Activated naive CD4-positive, alpha-beta T cell treated with anti-CD3 and anti-CD28 coated beads for 36 hours (primary cell): ENCODE data around the gene NBPF11. TPM values are rescaled to one million over a fixed set of nuclear protein-coding genes. Genes with fewer than 3 reads are reported as not detected.
"Not testable (repeated sequence)": the region's sequence is repeated elsewhere in the genome, so short reads cannot be mapped to it uniquely, and the experiment has no call there.

Experiments used
- CTCF ChIA-PET: fragments of 350-600 bp; sonication (Branson Sonifier 250); formaldehyde crosslinking; loops from one replicate; lab custom pipeline; 2021; ENCODE audit warnings: antibody characterized with exemption; lab: Charles Lee
- DNase-seq: peaks from one replicate; pipeline ENCODE4 v3.0.0-alpha.2; 2020
- H3K27ac Mint-ChIP-seq: one replicate; pipeline ENCODE4 v1.8.0; 2021; ENCODE audit warnings: mild to moderate bottlenecking, mixed read lengths
- H3K27me3 Mint-ChIP-seq: one replicate; pipeline ENCODE4 v1.8.0; 2021; ENCODE audit warnings: low read depth, mixed read lengths
- H3K36me3 Mint-ChIP-seq: one replicate; pipeline ENCODE4 v1.8.0; 2021; ENCODE audit warnings: low read depth, mixed read lengths
- H3K4me1 Mint-ChIP-seq: one replicate; pipeline ENCODE4 v1.8.0; 2021; ENCODE audit warnings: low read depth, mixed read lengths
- H3K4me3 Mint-ChIP-seq: one replicate; pipeline ENCODE4 v1.8.0; 2021; ENCODE audit warnings: mild to moderate bottlenecking, moderate library complexity, mixed read lengths
- H3K9me3 Mint-ChIP-seq: one replicate; pipeline ENCODE4 v1.8.0; 2021; ENCODE audit warnings: mixed read lengths
- intact Hi-C: fragments of 100-400 bp; cut with micrococcal nuclease; formaldehyde crosslinking; loops from one replicate; pipeline ENCODE4 v1.15.1; 2023
- total RNA-seq, 2 experiments: library from RNA; stranded (reverse); gene quantifications; one replicate each; pipeline ENCODE4 v1.2.3, GENCODE V29; 2021

NBPF11 gene
- total RNA-seq, 2 experiments from 2014 or later = 6.7 to 7.3 TPM

DNA sequence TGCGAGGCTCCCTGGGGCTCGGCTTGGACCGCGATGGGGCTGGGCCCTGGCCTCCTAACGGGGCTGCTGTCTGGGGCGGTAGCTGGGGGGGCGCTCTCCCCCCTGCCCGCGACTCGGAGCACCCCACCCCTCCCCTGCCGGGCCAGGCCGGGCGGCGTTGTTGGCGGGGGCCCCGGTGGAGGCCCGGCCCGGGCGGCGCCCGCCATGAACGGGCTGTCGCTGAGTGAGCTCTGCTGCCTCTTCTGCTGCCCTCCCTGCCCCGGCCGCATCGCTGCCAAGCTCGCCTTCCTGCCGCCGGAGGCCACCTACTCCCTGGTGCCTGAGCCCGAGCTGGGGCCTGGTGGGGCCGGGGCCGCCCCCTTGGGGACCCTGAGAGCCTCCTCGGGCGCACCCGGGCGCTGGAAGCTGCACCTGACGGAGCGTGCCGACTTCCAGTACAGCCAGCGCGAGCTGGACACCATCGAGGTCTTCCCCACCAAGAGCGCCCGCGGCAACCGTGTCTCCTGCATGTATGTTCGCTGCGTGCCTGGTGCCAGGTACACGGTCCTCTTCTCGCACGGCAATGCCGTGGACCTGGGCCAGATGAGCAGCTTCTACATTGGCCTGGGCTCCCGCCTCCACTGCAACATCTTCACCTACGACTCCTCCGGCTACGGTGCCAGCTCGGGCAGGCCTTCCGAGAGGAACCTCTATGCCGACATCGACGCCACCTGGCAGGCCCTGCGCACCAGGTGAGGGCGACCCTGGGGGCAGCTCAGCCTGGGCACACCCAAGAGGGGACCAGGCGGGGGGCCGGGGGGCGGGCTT lies 5.7 kb downstream of the NBPF11 start:
- H3K9me3 Mint-ChIP-seq, DNase-seq, intact Hi-C loops, H3K36me3 Mint-ChIP-seq, H3K4me3 Mint-ChIP-seq, CTCF ChIA-PET, H3K4me1 Mint-ChIP-seq, H3K27ac Mint-ChIP-seq, H3K27me3 Mint-ChIP-seq: not testable (repeated sequence)

DNA sequence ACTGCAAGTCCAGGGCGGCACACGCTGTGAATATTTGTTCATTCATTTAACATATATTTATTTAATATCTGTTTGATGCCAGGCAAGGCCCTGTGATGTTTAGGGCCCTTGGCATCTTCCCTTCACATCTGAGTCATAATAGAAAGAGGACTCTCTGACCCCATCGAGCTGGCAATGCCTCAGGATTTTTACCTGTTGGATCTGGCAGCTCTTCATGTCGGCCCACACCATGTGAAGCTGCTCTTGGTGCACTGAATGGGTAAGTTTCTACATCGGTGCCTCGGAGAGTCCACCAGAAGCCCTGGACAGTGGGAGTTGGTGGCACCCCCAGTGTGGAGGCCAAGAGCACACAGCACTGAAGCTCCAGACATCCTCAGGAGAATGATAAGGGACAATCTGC lies 8.9 kb downstream of the NBPF11 start:
- H3K27ac Mint-ChIP-seq, H3K4me1 Mint-ChIP-seq, CTCF ChIA-PET, H3K4me3 Mint-ChIP-seq, H3K36me3 Mint-ChIP-seq, H3K27me3 Mint-ChIP-seq, intact Hi-C loops, DNase-seq, H3K9me3 Mint-ChIP-seq: not testable (repeated sequence)

DNA sequence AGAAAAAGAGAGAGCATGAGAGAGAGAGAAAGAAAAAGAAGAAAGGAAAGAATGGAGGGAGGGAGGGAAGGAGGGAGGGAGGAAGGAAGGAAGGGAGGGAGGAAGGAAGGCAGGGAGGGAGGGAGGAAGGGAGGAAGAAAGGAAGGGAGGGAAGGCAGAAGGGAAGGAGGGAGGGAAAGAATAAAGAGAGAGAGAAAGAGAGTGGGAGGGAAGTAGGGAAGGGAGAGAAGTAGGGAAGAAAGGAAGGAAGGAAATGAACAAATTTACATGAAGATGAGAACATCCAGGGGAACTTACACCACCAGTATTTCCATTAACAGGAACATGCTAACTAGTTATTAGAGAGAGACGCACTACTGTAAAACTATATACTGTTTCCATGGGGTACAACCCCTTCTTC lies 10.1 kb downstream of the NBPF11 start:
- H3K27me3 Mint-ChIP-seq, H3K4me1 Mint-ChIP-seq, DNase-seq, intact Hi-C loops, H3K27ac Mint-ChIP-seq, H3K36me3 Mint-ChIP-seq, H3K4me3 Mint-ChIP-seq, CTCF ChIA-PET, H3K9me3 Mint-ChIP-seq: not testable (repeated sequence)

DNA sequence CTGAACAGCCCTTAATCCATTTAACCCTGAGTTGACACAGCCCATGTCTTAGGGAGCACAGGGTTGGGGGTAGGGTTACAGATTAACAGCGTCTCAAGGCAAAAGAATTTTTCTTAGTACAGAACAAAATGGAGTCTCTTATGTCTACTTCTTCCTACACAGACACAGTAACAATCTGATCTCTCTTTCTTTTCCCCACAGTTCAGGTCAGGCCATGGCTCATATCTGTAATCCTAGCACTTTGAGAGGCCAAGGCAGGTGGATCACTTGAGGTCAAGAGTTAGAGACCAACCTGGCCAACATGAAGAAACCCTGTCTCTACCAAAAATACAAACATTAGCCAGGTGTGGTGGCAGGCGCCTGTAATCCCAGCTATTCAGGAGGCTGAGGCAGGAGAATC lies 13.5 kb downstream of the NBPF11 start:
- H3K4me1 Mint-ChIP-seq, intact Hi-C loops, DNase-seq, H3K27ac Mint-ChIP-seq, H3K36me3 Mint-ChIP-seq, H3K4me3 Mint-ChIP-seq, CTCF ChIA-PET, H3K27me3 Mint-ChIP-seq, H3K9me3 Mint-ChIP-seq: not testable (repeated sequence)

DNA sequence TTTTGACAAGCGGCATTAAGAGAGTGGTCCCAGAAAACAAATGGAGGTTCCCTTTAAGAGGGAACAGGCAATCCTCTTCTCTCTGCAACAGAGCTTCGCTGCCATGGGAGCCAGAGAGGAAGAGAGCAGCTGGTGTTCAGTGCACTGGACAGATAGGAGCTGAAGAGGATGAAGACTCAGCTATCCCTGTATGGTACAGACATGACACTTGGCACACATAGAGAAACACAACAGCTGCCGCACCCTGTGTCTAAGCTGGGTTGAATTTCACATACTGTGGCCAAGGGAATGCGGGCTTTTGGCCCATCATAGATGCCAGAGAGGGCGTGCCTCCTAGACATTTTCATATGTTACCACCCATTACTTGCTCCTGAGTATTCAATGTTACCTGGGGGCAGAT lies 29.7 kb downstream of the NBPF11 start:
- not testable (repeated sequence) for H3K9me3 Mint-ChIP-seq

DNA sequence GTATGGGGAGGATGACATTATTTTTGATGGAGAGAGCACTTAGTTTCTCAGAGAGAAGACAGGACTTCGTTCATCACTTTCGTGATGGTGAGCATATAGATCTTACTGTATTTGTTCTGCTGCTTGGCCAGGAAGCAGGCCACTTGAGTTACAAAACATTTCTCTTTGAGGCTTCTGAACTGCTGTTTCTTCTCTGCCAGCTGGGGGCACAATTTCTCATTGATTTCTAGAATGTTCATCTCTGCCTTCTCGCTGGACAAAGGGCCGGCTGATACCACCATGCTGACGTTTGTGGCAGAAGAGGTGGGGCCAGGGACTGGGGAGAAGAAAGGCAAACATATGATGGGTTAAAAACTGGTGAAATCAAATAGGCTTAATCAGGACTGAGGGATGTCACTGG lies 31.7 kb downstream of the NBPF11 start:
- H3K9me3 Mint-ChIP-seq, H3K27me3 Mint-ChIP-seq, CTCF ChIA-PET, H3K4me3 Mint-ChIP-seq, intact Hi-C loops, H3K4me1 Mint-ChIP-seq, H3K36me3 Mint-ChIP-seq, H3K27ac Mint-ChIP-seq: not testable (repeated sequence)
- DNase-seq = peak; percentile 5

More for the DNA sequence above, 29.7 kb downstream of the NBPF11 start:
- H3K4me1 Mint-ChIP-seq, H3K27me3 Mint-ChIP-seq, DNase-seq, H3K36me3 Mint-ChIP-seq, CTCF ChIA-PET, intact Hi-C loops, H3K4me3 Mint-ChIP-seq, H3K27ac Mint-ChIP-seq: not testable (repeated sequence)

DNA sequence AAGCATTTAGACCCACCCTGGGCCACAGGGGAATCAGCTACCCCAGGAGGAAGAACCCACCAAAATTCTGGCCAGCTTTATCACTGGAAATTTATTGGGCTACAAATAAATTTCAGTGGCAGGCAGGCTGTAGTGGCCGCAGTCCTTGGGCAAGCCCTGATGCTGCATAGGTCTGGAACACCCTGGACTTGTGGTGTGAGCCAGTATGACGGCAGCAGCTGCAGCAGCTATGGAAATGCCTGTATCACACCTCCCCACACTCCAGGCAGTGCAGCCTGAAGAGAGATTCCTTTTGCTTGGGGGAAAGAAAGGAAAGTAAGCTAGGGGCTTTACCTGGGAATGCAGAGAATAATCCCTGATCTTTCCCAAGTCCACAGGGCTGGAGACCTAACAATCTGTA lies 56.3 kb downstream of the NBPF11 start:
- H3K27ac Mint-ChIP-seq, H3K27me3 Mint-ChIP-seq, DNase-seq, intact Hi-C loops, H3K4me3 Mint-ChIP-seq, CTCF ChIA-PET, H3K4me1 Mint-ChIP-seq, H3K9me3 Mint-ChIP-seq, H3K36me3 Mint-ChIP-seq: not testable (repeated sequence)

DNA sequence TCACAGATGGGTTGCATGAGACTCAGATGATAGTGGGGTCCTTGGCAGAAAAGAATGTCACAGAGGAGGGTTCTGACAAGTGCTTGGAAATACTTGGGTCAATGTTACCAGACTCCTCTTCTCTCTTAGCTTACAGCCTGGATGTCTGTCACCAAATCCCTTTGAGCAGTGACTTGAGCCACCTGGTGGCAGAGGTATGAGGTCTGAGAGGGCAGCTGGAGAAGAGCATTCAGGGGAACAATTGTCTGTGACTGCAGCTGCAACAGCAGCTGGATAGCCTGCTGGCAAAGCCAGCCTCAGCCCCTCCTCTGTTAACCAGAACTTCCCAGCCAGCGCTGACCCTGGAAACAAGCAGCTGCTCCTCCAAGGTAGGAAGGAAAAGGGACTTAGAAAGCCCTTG lies 65.9 kb downstream of the NBPF11 start:
- H3K4me1 Mint-ChIP-seq, H3K36me3 Mint-ChIP-seq, H3K27ac Mint-ChIP-seq, H3K27me3 Mint-ChIP-seq, CTCF ChIA-PET, H3K9me3 Mint-ChIP-seq, H3K4me3 Mint-ChIP-seq, intact Hi-C loops: not testable (repeated sequence)
- DNase-seq = peak; percentile 15

DNA sequence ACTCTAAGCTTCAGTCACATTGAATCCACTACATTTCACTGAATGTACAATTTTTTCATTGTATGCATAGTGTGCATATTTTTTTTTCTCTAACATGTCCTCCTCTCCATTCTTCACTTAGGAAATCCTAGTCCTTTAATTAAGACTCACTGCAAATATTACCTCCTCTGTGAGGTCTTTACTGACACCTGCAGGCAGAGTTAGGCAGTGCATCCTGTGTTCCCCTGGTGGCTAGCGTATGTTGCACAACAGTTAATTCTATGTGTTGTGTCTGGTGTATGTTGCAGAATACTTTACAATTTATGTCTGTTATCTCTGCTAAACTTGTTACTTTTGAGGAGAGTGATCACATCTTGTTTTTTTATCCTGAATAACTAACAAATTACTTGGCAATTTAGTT lies 70.9 kb downstream of the NBPF11 start:
- H3K4me1 Mint-ChIP-seq, CTCF ChIA-PET, DNase-seq, H3K9me3 Mint-ChIP-seq, H3K27ac Mint-ChIP-seq, intact Hi-C loops, H3K4me3 Mint-ChIP-seq, H3K36me3 Mint-ChIP-seq, H3K27me3 Mint-ChIP-seq: not testable (repeated sequence)

DNA sequence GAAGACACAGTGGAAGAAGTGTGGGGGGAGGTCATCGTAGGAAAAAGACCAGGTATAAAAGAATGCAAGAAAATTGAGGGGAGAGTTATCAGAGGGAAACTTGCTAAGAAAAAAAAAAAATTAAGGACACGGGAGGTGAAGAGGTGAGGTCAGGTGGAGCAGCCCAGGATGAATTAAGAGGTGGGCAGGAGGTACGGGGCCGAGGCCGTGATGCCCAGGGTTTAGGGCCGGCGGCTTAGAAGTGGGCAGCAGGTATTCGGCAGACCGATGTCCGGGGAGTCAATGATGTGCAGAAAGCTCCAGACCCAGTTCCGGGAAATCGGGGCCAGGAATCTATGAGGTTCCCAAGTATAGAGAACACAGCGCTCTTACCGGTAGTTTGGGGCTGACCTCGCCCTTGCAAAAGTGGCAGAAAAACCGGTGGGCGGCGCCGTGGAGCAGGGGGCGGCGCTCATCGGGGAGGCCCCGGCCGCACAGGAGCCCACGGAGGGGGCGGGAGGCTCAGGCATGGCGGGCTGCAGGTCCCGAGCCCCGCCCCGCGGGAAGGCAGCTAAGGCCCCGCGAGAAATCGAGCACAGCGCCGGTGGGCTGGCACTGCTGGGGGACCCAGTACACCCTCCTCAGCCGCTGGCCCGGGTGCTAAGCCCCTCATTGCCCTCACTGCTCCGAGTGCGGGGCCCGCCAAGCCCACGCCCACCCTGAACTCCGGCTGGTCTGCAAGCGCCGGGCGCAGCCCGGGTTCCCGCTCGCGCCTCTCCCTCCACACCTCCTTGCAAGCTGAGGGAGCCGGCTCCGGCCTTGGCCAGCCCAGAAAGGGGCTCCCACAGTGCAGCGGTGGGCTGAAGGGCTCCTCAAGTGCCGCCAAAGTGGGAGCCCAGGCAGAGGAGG lies 73.2 kb downstream of the NBPF11 start:
- H3K36me3 Mint-ChIP-seq, DNase-seq, H3K27ac Mint-ChIP-seq, CTCF ChIA-PET, H3K4me1 Mint-ChIP-seq, intact Hi-C loops, H3K4me3 Mint-ChIP-seq, H3K27me3 Mint-ChIP-seq, H3K9me3 Mint-ChIP-seq: not testable (repeated sequence)

DNA sequence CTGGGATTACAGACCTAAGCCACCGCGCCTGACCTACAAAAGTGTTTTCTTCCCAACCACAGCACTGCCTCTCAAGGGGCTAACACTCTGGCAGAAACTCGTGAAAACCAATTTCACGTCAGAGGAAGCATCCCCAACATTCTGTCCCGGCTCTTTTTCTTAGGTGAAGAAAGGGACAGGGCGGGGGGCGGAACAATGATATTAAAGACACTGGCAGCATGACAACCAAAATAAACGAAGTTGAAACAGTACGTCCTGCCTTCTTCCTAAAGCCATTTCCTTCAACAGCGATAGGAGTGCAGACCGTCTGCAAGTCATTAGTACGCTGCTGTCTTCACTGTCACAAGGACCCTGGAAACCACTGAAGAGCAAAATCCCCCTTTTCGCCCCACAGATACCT lies 74.0 kb downstream of the NBPF11 start:
- DNase-seq, H3K36me3 Mint-ChIP-seq, H3K4me3 Mint-ChIP-seq, H3K27me3 Mint-ChIP-seq, H3K27ac Mint-ChIP-seq, intact Hi-C loops, H3K4me1 Mint-ChIP-seq, H3K9me3 Mint-ChIP-seq, CTCF ChIA-PET: not testable (repeated sequence)

DNA sequence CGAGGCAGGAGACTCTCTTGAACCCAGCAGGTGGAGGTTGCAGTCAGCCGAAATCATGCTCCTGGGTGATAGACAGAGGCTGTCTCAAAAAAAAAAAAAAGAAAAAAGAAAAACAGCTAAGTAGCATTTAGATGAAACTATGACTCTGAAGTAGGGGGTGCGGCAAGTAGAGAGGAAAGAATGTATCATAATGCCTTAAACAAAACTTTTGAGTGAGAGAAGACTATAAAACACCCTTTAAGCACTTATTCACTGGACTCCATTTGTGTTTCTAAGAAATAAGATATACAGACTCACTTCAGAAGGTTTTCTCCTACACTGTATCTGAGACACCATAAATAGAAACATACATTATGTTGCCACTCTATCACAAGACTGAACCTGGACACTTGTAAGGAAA lies 74.6 kb downstream of the NBPF11 start:
- H3K4me3 Mint-ChIP-seq, H3K4me1 Mint-ChIP-seq, H3K27ac Mint-ChIP-seq, H3K27me3 Mint-ChIP-seq, H3K36me3 Mint-ChIP-seq, intact Hi-C loops, CTCF ChIA-PET, DNase-seq, H3K9me3 Mint-ChIP-seq: not testable (repeated sequence)

DNA sequence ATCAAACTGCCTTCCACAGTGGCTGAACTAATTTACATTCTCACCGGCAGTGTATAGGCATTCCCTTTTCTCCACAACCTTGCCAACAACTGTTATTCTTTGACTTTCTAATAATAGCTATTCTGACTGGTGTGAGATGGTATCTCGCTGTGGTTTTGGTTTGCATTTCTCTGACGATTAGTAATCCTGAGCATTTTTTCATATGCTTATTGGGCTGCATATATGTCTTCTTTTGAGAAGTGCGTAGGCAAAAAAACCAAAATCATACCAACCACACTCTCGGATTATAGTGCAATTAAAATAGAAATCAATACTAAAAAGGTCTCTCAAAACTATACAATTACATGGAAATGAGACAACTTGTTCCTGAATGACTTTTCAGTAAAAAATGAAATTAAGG lies 78.7 kb downstream of the NBPF11 start:
- DNase-seq, H3K27ac Mint-ChIP-seq, H3K27me3 Mint-ChIP-seq, H3K4me1 Mint-ChIP-seq, H3K9me3 Mint-ChIP-seq, H3K36me3 Mint-ChIP-seq, CTCF ChIA-PET, H3K4me3 Mint-ChIP-seq, intact Hi-C loops: not testable (repeated sequence)
